Femur (tissue), 1 donor: ENCODE measurements around the gene ZFP36L2.

Experiments
- DNase-seq: peaks from one replicate; pipeline ENCODE4 v3.0.0-alpha.2; 2017

The ZFP36L2 gene

DNA sequence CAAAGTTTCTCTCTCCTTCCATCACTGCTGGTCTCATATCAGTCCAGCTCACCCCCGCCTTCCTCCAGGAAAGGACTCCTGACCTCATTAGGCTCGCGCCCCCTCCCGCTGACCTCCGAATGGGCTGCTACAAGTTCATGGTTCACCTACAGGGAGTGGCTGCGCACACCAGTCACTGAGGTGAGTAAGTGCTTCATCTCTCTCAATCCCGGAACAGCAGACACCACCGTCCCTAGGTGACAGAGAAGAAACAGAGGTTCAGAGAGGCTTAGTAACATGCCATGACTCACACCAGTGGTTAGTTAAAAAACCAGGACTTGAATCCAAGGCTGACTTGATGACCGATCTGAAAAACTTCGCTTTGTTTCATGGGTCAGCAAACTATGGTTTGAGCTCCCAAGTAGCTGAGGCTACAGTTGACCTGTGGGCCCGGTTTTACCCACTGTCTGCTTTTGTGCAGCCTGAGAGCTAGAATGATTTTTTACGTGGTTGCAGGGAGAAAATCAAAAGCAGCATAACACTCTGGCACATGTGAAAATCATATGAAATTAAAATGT lies 42.0 kb downstream of the ZFP36L2 start:
- DNase-seq, result no peak

DNA sequence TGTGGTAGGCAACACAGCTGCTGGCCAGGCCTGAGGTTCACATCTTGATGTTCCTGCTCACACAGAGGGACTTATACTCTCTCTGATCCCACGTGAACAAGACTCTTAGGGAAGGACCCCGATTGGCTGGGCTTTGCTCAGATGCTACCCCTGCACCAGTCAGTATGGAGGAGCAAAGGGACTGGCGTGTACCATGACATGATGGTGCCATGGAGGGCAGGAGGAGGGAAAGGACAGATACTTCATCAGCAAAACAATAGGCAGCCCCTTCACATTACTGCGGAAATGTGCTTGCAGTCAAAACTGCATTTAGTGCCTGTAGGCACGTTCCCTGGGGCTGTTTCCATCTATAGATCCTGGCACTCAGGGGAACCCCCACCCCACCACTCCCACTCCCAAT lies 42.7 kb downstream of the ZFP36L2 start:
- no peak for DNase-seq

DNA sequence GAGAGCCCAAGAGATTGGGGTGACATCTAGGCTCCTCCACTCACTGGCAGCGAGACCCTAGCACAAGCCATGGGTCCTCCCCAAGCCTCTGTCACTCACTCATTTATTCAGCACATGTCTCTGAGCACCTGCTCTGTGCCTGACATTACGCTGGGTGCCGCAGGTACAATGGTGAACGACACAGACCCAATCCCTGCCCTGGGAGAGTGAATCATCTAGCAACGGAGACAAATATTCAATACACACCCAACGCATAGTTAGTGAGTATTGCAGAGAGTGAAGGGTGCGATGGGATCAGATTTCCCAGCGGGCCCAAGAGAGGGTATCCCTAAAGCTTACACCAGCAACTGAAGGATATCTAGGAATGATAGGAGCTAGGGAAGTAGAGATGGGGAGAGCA lies 45.5 kb downstream of the ZFP36L2 start:
- DNase-seq, result no peak

DNA sequence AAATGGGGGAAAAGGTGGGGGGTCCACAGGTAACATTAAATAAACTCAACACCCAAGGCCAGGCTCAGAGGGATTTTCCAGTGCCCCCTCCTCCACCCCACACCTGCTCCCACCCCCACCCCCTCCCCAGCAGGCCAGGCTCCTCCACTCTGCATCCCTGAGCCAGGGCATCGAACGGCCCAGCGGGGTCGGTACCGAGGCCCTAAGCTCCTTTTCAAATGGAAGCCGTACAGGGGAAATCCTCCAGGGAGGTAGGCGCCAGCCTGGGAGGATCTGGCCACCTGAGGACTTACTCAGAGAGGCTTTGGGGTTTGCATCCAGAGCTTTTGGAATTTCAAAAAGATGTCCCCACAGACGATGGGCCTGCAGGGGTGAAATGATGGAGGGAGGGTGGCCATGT lies 46.5 kb downstream of the ZFP36L2 start:
- no peak for DNase-seq

DNA sequence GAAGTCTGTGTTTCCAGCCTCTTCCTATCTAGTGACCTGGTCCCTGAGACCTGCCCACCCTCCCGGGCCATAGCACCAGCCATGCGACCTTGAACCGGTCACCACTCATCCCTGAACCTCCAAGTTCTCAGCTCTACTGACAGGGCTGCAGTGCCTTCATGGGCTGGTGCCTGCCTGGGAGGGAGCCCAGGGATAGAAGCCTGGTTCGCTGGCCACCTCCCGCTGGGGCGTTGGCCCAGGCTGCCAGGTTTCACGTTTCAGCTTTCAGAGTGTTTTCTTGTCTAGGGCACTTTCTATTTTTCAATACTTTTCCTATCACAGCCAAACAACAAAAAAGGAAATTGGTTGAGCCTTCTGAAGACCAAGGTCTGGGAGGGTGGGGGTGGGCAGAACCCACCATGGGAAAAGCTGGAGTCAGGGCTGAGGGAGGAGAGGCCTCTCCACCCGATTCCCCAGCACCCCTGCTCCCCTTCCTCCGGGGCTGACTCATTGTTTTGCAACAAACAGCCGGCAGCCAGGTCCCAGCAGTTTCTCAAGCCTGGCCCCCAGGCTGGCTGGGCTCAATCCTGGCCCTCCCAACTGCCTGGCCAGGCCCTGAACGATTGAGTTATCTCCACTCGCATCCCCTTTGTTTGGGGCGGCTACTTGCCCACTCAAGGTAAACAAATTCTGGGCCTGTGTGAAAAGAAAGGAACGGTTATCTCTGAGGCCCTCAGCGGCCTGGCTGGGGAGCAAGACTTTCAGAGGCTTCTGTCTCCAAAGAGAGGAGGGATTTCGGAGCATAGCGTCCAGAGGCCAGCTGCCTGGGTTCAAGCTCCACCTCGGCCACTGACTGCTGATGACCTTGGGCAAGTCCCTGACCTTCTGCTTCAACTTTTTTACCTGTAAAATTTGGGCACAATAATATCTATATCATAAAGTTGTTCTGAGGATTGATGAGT lies 47.5 kb downstream of the ZFP36L2 start:
- peak; percentile 78 for DNase-seq

DNA sequence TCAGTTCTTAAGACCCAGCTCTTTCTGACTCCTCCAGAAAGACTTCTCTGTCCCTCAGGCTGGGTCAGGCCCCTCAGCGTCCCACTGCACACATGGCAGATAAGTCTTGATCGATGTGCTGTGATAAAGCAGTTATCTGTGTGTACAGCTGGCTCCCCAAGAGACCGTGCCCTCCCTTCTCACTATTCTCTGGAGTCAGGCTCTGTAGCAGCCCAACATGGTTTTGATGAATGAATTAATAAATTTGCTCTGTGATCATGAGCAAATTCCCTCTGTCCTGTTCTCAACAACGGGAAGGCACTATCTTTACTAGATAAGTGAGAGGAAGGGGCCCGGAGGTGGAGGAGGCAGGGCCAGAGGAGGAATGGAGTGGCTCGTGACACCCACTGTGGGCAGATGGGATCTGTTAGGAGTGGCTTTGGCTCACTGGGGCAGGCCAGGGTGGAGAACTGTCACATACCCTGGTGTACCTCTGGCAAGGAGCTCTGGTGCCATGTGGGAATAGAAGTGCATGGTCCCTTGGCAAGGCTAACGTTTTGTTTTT lies 48.3 kb downstream of the ZFP36L2 start:
- no peak for DNase-seq

DNA sequence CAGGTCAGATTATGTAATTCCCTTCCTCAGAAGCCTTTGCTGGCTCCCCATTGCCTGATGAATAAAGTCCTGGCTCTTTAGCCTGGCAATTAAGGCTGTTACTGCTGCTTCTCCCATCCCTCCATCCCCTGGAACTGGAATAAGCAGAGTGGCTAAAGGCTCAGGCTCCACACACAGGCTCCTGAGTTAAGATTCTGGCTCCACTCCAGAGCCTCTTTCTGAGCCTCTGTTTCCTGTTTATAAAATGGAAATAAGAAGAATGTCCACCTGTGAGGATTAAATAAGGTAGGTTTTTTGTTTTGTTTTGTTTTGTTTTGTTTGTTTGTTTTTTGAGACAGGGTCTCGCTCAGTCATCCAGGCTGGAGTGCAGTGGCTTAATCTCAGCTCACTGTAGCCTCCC lies 50.0 kb downstream of the ZFP36L2 start:
- DNase-seq, result no peak

DNA sequence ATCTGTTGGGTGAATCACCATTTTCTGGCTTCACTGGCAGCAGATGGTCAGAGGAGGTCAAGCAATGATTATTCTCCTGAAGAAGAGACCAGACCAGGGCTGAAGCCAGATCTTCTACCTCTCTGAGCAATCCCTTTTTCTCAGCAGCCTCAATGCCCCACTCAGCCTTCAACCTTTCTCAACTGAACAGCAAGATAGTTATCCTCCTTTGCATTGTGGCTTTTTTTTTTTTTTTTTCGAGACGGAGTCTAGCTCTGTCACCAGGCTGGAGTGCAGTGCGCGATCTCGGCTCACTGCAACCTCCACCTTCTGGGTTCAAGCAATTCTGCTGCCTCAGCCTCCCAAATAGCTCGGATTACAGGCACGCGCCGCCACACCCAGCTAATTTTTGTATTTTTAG lies 50.5 kb downstream of the ZFP36L2 start:
- DNase-seq, result no peak

DNA sequence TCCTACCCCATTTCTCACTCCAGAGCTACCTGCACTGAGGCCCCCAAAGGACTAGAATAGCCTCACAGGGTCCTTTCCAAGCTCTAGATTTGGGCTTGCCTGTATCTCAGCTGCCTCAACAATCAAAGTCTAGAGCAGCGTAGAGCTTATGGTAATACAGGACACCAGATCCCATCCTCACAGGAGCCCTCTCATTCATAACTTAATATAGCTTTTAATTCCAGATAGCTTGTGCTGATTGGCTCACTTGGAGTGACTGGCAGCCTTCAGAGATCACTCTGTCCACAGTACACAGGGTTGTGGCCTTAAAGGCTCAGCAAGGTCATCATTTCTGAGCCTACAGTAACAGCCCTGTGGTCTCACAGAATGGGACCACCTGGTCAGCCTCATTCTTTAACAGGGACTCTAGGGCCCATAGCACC lies 51.4 kb downstream of the ZFP36L2 start:
- DNase-seq, result no peak

DNA sequence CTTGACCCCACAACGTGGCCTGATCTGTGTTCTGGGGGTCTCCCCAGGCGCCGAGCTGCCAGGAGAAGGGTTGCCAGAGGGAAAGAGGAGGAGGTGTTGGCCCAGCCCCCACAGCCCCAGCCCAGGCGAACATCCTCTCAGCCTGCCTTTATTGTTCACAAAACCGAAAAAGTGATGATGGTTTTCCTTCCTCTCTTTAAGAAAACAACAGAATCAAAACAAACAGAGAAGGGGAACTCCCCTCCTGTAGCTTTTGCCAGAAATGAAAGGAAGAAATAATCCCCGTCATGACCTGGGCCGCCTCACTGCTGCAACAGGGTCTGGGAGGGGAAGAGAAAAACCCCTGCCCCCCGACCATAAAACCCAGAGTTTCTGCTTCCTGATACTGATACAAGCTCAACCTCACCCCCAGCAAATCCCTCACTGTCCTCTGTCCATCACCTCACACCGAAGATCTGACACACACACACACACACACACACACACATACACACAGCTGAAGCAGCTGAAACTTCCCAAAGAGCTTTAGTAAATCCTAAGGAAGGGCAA lies 52.0 kb downstream of the ZFP36L2 start:
- no peak for DNase-seq
